HepG2 (cell line): ENCODE data around the gene KCND1. TPM values are rescaled to one million over a fixed set of nuclear protein-coding genes. Genes with fewer than 3 reads are reported as not detected.

Experiments used
- ATAC-seq: fragments of 200-7000 bp; cut with Tn5 transposase; 3 replicates; pipeline ENCODE4 v1.9.1; 2020; ENCODE audit warnings: mild to moderate bottlenecking, moderate library complexity
- Bru-seq: library from RNA; stranded (reverse); fragments of 400-500 nt; gene quantifications from one replicate; lab custom pipeline; 2021; lab: Mats Ljungman, UMichigan
- BruChase-seq, 2 experiments: library from RNA; stranded (reverse); fragments of 400-500 nt; gene quantifications; one replicate each; lab custom pipeline; 2021; lab: Mats Ljungman, UMichigan
- BruUV-seq: library from RNA; stranded (reverse); fragments of 400-500 nt; replicated peaks from 2 replicates; lab custom pipeline; 2021; lab: Mats Ljungman, UMichigan
- CTCF ChIA-PET: fragments of 300-600 bp; formaldehyde crosslinking; extraction: SDS; loops from one replicate; lab custom pipeline; 2021; ENCODE audit warnings: low total read pairs, inconsistent platforms, low intra/inter-chr PET ratio; lab: Yijun Ruan, JAX
- POLR2A ChIA-PET: fragments of 350-600 bp; sonication (Branson Sonifier 250); formaldehyde crosslinking; loops from one replicate; lab custom pipeline; 2020; ENCODE audit warnings: antibody characterized with exemption, inconsistent platforms; lab: Yijun Ruan, JAX
- DNase-seq: peaks from one replicate; pipeline ENCODE4 v3.0.0-alpha.2; 2015; ENCODE audit warnings: low spot score
- FAIRE-seq: peaks from 3 replicates; lab custom pipeline; 2011; peaks lifted over from hg19 to GRCh38; lab: Jason Lieb, UNC
- H2AFZ ChIP-seq: one replicate; pipeline ENCODE4 v1.6.1; 2011; ENCODE audit warnings: low read length, inconsistent platforms
- H3K27ac ChIP-seq: fragments of 300-600 bp; 3 replicates; pipeline ENCODE4 v1.8.0; 2011; ENCODE audit warnings: mixed run types, mild to moderate bottlenecking, mixed read lengths, low read length, inconsistent platforms; ENCODE audit not compliant: insufficient read depth; ENCODE audit errors: extremely low read length
- H3K27me3 ChIP-seq, 2 experiments: fragments of 200-600 bp in 1 of 2; 2 replicates in 1 of 2; 3 replicates in 1 of 2; pipeline versions ENCODE4 v1.6.0 to v1.8.0; 2011; ENCODE audit warnings: low read length in 2 of 2, mild to moderate bottlenecking in 2 of 2, moderate library complexity in 2 of 2, inconsistent platforms in 1 of 2; ENCODE audit not compliant: insufficient read depth in 2 of 2, control insufficient read depth in 1 of 2
- H3K36me3 ChIP-seq, 2 experiments: fragments of 200-600 bp in 1 of 2; replicated peaks in 1 of 2; 2 replicates in 1 of 2; 3 replicates in 1 of 2; pipeline versions ENCODE4 v1.5.1 to v1.8.0; 2011; ENCODE audit warnings: low read length in 2 of 2, inconsistent platforms in 1 of 2; ENCODE audit not compliant: insufficient read depth in 2 of 2, control insufficient read depth in 1 of 2
- H3K4me1 ChIP-seq: 2 replicates; pipeline ENCODE4 v1.5.1; 2012; ENCODE audit warnings: low read length, inconsistent platforms; ENCODE audit not compliant: insufficient read depth
- H3K4me2 ChIP-seq: 2 replicates; pipeline ENCODE4 v1.6.0; 2011; ENCODE audit warnings: low read depth, low read length, inconsistent platforms
- H3K4me3 ChIP-seq, 3 experiments: fragments of 200-600 bp in 1 of 3; sonication (generic), shearing (Covaris generic) in 1 of 3; replicated peaks in 1 of 3; 2 replicates each; pipeline ENCODE4 v1.5.1; 2011 to 2016; ENCODE audit warnings: low read length in 3 of 3, inconsistent platforms in 2 of 3, low read depth in 2 of 3, mild to moderate bottlenecking in 2 of 3, control low read depth in 1 of 3, mixed read lengths in 1 of 3; ENCODE audit not compliant: insufficient read depth in 1 of 3
- H3K79me2 ChIP-seq: one replicate; pipeline ENCODE4 v1.6.1; 2011; ENCODE audit warnings: low read length, inconsistent platforms; ENCODE audit not compliant: insufficient read depth
- H3K9ac ChIP-seq: 2 replicates; pipeline ENCODE4 v1.6.0; 2011; ENCODE audit warnings: mild to moderate bottlenecking, low read depth, low read length, inconsistent platforms; ENCODE audit not compliant: insufficient read depth
- H3K9me3 ChIP-seq: 2 replicates; pipeline ENCODE4 v1.5.1; 2012; ENCODE audit warnings: mild to moderate bottlenecking, low read length
- H4K20me1 ChIP-seq: 2 replicates; pipeline ENCODE4 v1.6.0; 2011; ENCODE audit warnings: inconsistent platforms, mild to moderate bottlenecking, low read length, moderate library complexity; ENCODE audit not compliant: insufficient read depth
- AGO2 ChIP-seq: fragments of 200-400 bp; formaldehyde crosslinking; optimal IDR thresholded peaks from 2 replicates; pipeline ENCODE3; 2017; ENCODE audit warnings: mild to moderate bottlenecking, low read depth, low read length, moderate library complexity
- FOXA3 ChIP-seq: IDR thresholded peaks from 2 replicates; pipeline ENCODE4 v1.6.1; 2016; ENCODE audit warnings: missing genetic modification reagents, missing compliant biosample characterization
- HOXA3 ChIP-seq: sonication (generic); formaldehyde crosslinking; IDR thresholded peaks from 2 replicates; pipeline ENCODE4 v1.5.0; 2020; ENCODE audit warnings: missing genetic modification reagents
- POLR2AphosphoS5 ChIP-seq: IDR thresholded peaks from 2 replicates; pipeline ENCODE4 v1.6.1; 2012; ENCODE audit warnings: low read depth, low read length
- ZNF557 ChIP-seq: sonication (generic); formaldehyde crosslinking; IDR thresholded peaks from 2 replicates; pipeline ENCODE4 v1.4.0; 2020; ENCODE audit warnings: missing genetic modification reagents
- ZNF629 ChIP-seq: sonication (generic); formaldehyde crosslinking; conservative IDR thresholded peaks from 2 replicates; pipeline ENCODE4 v1.5.0; 2020; ENCODE audit warnings: missing genetic modification reagents
- WGBS: methylation state at CpG from one replicate; pipeline ENCODE4 v1.1.6; 2017; ENCODE audit warnings: low lambda C conversion rate; 5-methylcytosine and 5-hydroxymethylcytosine counted together
- in situ Hi-C: cut with HindIII; loops from 2 replicates; pipeline ENCODE4 v1.10.0; 2017; ENCODE audit warnings: low pct_unique_long_range_greater_than_20kb; ENCODE audit not compliant: extremely low pct_ligation_motif_present
- intact Hi-C: fragments of 100-400 bp; cut with micrococcal nuclease; formaldehyde crosslinking; loops from one replicate; pipeline ENCODE4 v1.10.0; 2022; ENCODE audit not compliant: unreplicated experiment
- long read RNA-seq, 2 experiments: library from RNA in 1 of 2; library from polyadenylated mRNA in 1 of 2; stranded (forward) in 1 of 2; unstranded in 1 of 2; transcript quantifications; one replicate each; pipeline ENCODE4 v2.0.0, GENCODE V29; 2019 to 2022
- polyA minus RNA-seq, 3 experiments: library from RNA; depleted of rRNA, polyadenylated mRNA; stranded (reverse); fragments of >200 nt; gene quantifications; 2 replicates each; pipeline ENCODE4 v1.2.3, GENCODE V29; 2011; ENCODE audit warnings: low replicate concordance in 1 of 3
- polyA plus RNA-seq, 8 experiments: library from polyadenylated mRNA; depleted of rRNA in 3 of 8; stranded (reverse) in 7 of 8; unstranded in 1 of 8; fragments of >200 nt; fragmentation: Illumina TruSeq in 4 of 8; extraction: Trizol in 4 of 8; gene quantifications; 2 replicates each; pipeline versions ENCODE4 v1.2.1 to v1.2.3, GENCODE V29; 2011 to 2016; ENCODE audit warnings: low read depth in 4 of 8, missing spikeins in 1 of 8, mixed read lengths in 1 of 8; ENCODE audit not compliant: insufficient read depth in 1 of 8
- total RNA-seq, 5 experiments: library from RNA; depleted of rRNA; stranded (reverse); fragments of >200 nt; fragmentation: Illumina TruSeq; extraction: Trizol; gene quantifications; 2 replicates each; pipeline ENCODE4 v1.2.3, GENCODE V29; 2016; ENCODE audit warnings: low read depth in 1 of 5

The KCND1 gene
- total RNA-seq (2016; rRNA removed; fragmentation: Illumina TruSeq; extraction: Trizol): 0.07 TPM in 1 of 2 replicates, not detected in the other
- not detected in 2 replicates for total RNA-seq (2016; cell fraction: cytosol; rRNA removed; fragmentation: Illumina TruSeq; extraction: Trizol; ENCODE audit: low read depth)
- 0.04 TPM in 1 of 2 replicates, not detected in the other for total RNA-seq (2016; cell fraction: insoluble cytoplasmic fraction; rRNA removed; fragmentation: Illumina TruSeq; extraction: Trizol)
- not detected in 2 replicates for total RNA-seq (2016; cell fraction: membrane; rRNA removed; fragmentation: Illumina TruSeq; extraction: Trizol)
- total RNA-seq (2016; cell fraction: nucleus; rRNA removed; fragmentation: Illumina TruSeq; extraction: Trizol): 0.09 TPM in 1 of 2 replicates, not detected in the other
- polyA plus RNA-seq (2011; rRNA removed): 0.30 and 1.1 TPM in 2 replicates
- polyA plus RNA-seq (2011; cell fraction: cytosol; rRNA removed): 0.08 and 0.10 TPM in 2 replicates
- polyA plus RNA-seq (2011; cell fraction: nucleus; rRNA removed): 4.7 and 7.7 TPM in 2 replicates
- 0.68 and 1.8 TPM in 2 replicates for polyA plus RNA-seq (2012)
- polyA plus RNA-seq (2016; cell fraction: cytosol; fragmentation: Illumina TruSeq; extraction: Trizol; ENCODE audit: low read depth): 0.02 TPM in 1 of 2 replicates, not detected in the other
- polyA plus RNA-seq (2016; cell fraction: insoluble cytoplasmic fraction; fragmentation: Illumina TruSeq; extraction: Trizol; ENCODE audit: low read depth): 0.04 TPM in 1 of 2 replicates, not detected in the other
- not detected in 2 replicates for polyA plus RNA-seq (2016; cell fraction: membrane; fragmentation: Illumina TruSeq; extraction: Trizol; ENCODE audit: low read depth)
- 0.56 and 0.63 TPM in 2 replicates for polyA plus RNA-seq (2016; cell fraction: nucleus; fragmentation: Illumina TruSeq; extraction: Trizol; ENCODE audit: insufficient read depth, low read depth)
- 0.40 and 0.68 TPM in 2 replicates for polyA minus RNA-seq (2011; rRNA and poly(A)+ RNA removed; ENCODE audit: low replicate concordance)
- not detected in 2 replicates for polyA minus RNA-seq (2011; cell fraction: cytosol; rRNA and poly(A)+ RNA removed)
- polyA minus RNA-seq (2011; cell fraction: nucleus; rRNA and poly(A)+ RNA removed): 0.52 and 0.87 TPM in 2 replicates
- Bru-seq, nascent RNA: percentile 28 among the genes with signal in this experiment
- BruChase-seq, experiment 1, labeled RNA remaining after a 6-hour chase: percentile 40 among the genes with signal in this experiment
- percentile 31 among the genes with signal in this experiment for BruChase-seq, experiment 2, labeled RNA remaining after a 2-hour chase
- long read RNA-seq, experiment 1: 0 reads
- long read RNA-seq, experiment 2: 0 reads

DNA sequence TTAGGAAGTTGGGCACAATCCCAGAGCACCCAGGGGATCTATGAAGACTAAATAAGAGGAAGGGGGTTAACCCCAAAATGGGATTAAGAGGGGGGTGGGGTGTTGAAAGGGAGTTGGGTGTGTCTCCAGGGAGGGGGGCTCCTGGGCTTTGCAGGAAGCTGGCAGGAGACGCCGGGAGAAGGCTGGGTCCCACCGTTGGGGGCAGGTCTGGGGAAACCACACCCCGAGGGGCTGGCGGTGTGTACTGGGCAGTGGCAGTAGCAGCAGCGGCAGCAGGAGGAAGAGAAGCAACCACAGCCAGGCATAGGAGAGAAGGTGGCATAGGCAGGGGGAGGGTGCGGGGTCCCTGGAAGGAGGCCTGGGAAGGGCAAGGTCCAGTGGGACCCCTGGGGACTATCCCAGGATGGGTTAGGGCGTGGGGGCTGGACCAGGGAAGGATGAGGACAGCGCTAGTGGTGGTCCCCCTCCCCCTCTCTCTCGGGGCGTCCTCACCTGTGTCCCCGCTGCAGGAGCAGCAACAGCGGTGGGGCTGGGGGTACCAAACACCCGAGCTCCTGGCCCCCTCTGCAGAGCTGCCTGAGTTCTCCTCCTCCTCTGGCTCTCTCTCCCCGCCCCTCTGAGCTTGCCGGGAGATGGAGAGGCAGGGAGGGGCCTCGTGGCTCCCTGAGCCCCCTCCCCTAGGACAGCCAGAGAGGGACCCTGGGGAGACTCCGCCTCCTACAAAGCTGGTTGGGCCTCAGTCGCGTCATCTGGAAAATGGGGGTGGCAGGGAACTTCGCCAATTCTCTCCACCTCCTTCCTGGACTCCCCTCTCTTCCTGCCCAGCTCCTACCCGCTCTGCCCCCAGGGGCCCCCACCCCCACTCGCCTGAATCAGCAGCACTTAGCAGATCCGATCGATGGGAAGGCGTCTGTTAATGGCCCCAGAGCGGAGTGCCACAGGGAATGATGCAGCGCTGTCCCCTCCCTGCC lies at the start of gene KCND1:
Gene KCND1, minus strand, starts transcription at position 596 of the 971 bp plus-strand sequence. CDS start 1,573 bp downstream, outside the sequence.
- WGBS: 0% methylated on average over 3 of the region's 28 CpGs
- Histone ChIP-seq H3K36me3 (peaks cover 0 to 1% of the 10 kb centered on the region in 2 experiments; a peak in 1 of 5 replicates), H3K27ac (no peak within 1 kb of the TSS), H3K4me2 (peak within 1 kb of the TSS; percentile 47), H3K27me3 (no peaks in the 10 kb centered on the region), H3K9ac (no peak within 1 kb of the TSS), H3K4me1 (peaks cover 11% of the 10 kb centered on the region), H3K9me3 (no peaks in the 10 kb centered on the region), H3K4me3 (peak within 1 kb of the TSS in 1 of 3 experiments; percentile 40; a peak in 1 of 6 replicates), H4K20me1 (no peaks in the 10 kb centered on the region), H2AFZ (no peak within 1 kb of the TSS), H3K79me2 (no peaks in the 10 kb centered on the region)
- ChIA-PET POLR2A (no interaction called here), CTCF (no interaction called here)
- no TSS peak for BruUV-seq
- peak; percentile 47 for ATAC-seq
- no peak for DNase-seq
- FAIRE-seq: no peak
- in situ Hi-C loops (no loop called here), intact Hi-C loops (no loop called here)
- TF ChIP-seq POLR2AphosphoS5 (no peak), ZNF629 (CRISPR knock-in tag) (peak; percentile 71), HOXA3 (CRISPR knock-in tag) (no peak), ZNF557 (CRISPR knock-in tag) (no peak), AGO2 (peak; percentile 33), FOXA3 (CRISPR knock-in tag) (no peak)
